ENCODE results near the gene SPATA33.

The SPATA33 gene

GRCh38 chr16:89657442-89658220 lies at the start of gene SPATA33, which contains the start of gene CHMP1A:
TSS of gene SPATA33 (plus strand) at chr16:89657836. CDS start at chr16:89657912, 76 bp downstream.
TSS of gene CHMP1A (minus strand) at chr16:89657708. CDS start at chr16:89657588, 120 bp downstream.
- peak; percentile 85 for DNase-seq (ENCODE audit: low spot score)

- DNase-seq (ENCODE audit: low spot score) = no peak
Observed at GRCh38 chr16:89607937-89608740, 49.5 kb upstream of the SPATA33 start.

- DNase-seq (ENCODE audit: low spot score) = no peak
Observed at GRCh38 chr16:89610108-89610453, 47.6 kb upstream of the SPATA33 start.

GRCh38 chr16:89612415-89613166 lies 45.0 kb upstream of the SPATA33 start:
- no peak for DNase-seq (ENCODE audit: low spot score)

GRCh38 chr16:89613231-89613953 lies 44.2 kb upstream of the SPATA33 start, which contains the start of gene DPEP1:
TSS of gene DPEP1 (plus strand) at chr16:89613642. CDS start at chr16:89630411, 16,769 bp downstream.
- DNase-seq (ENCODE audit: low spot score) = no peak

- no peak for DNase-seq (ENCODE audit: low spot score)
Observed at GRCh38 chr16:89613954-89614459, 43.6 kb upstream of the SPATA33 start.

GRCh38 chr16:89615176-89615575 lies 42.5 kb upstream of the SPATA33 start:
- no peak for DNase-seq (ENCODE audit: low spot score)

GRCh38 chr16:89615596-89616090 lies 42.0 kb upstream of the SPATA33 start:
- no peak for DNase-seq (ENCODE audit: low spot score)

GRCh38 chr16:89616623-89617022 lies 41.0 kb upstream of the SPATA33 start:
- no peak for DNase-seq (ENCODE audit: low spot score)

GRCh38 chr16:89617036-89617435 lies 40.6 kb upstream of the SPATA33 start:
- no peak for DNase-seq (ENCODE audit: low spot score)

- no peak for DNase-seq (ENCODE audit: low spot score)
Observed at GRCh38 chr16:89618109-89618998, 39.3 kb upstream of the SPATA33 start.

GRCh38 chr16:89619840-89620239 lies 37.8 kb upstream of the SPATA33 start:
- DNase-seq (ENCODE audit: low spot score) = no peak

- no peak for DNase-seq (ENCODE audit: low spot score)
Observed at GRCh38 chr16:89620406-89620841, 37.2 kb upstream of the SPATA33 start.

- no peak for DNase-seq (ENCODE audit: low spot score)
Observed at GRCh38 chr16:89621136-89621697, 36.4 kb upstream of the SPATA33 start.

- no peak for DNase-seq (ENCODE audit: low spot score)
Observed at GRCh38 chr16:89621698-89622409, 35.8 kb upstream of the SPATA33 start.

GRCh38 chr16:89623511-89624261 lies 34.0 kb upstream of the SPATA33 start:
- no peak for DNase-seq (ENCODE audit: low spot score)

- no peak for DNase-seq (ENCODE audit: low spot score)
Observed at GRCh38 chr16:89624777-89625761, 32.6 kb upstream of the SPATA33 start.
